Measurements from ENCODE around the gene TRIP10. TPM values are rescaled to one million over a fixed set of nuclear protein-coding genes. Genes with fewer than 3 reads are reported as not detected.

Gene TRIP10
- polyA plus RNA-seq, 1 donor (not counting 4 experiments of a cell fraction or from before 2014, with no cell fraction given), result 34.8 TPM

GRCh38 chr19:6709549-6709948, 29.9 kb upstream of the TRIP10 start:
- FAIRE-seq, result no peak
- dilution Hi-C loops (cut with MboI; ENCODE audit: extremely low pct_ligation_motif_present, low sequenced_read_pairs), result no loop called here

GRCh38 chr19:6710273-6711077, 29.0 kb upstream of the TRIP10 start:
- Histone ChIP-seq H3K9me1 (ENCODE audit: control insufficient read depth, extremely low read depth, insufficient read depth, low read length) (no peaks in the 10 kb centered on the region), H3K36me3 (ENCODE audit: control insufficient read depth in 2 of 2, extremely low read depth in 1 of 2, insufficient read depth in 2 of 2, low read length in 2 of 2) (no peaks in the 10 kb centered on the region), H3K4me3 (ENCODE audit: control insufficient read depth in 2 of 3, extremely low read depth in 1 of 3, insufficient read depth in 2 of 3, low read depth in 1 of 3, low read length in 3 of 3) (no peak overlapping the region), H4K20me1 (ENCODE audit: control insufficient read depth, extremely low read depth, insufficient read depth, low read length) (no peaks in the 10 kb centered on the region), H3K9me3 (ENCODE audit: control insufficient read depth, low read depth, low read length) (no peaks in the 10 kb centered on the region), H3K4me2 (ENCODE audit: control insufficient read depth, extremely low read depth, insufficient read depth, low read depth, low read length) (no peak overlapping the region), H3K27ac (ENCODE audit: control insufficient read depth, insufficient read depth, low read length) (no peak overlapping the region), H3K9ac (ENCODE audit: control insufficient read depth, extremely low read depth, insufficient read depth, low read length) (no peak overlapping the region), H3K4me1 (ENCODE audit: control insufficient read depth, extremely low read depth, insufficient read depth, low read length) (no peaks in the 10 kb centered on the region), H3K27me3 (ENCODE audit: control insufficient read depth, extremely low read depth, insufficient read depth, low read length) (peaks cover 25% of the 10 kb centered on the region), H2AFZ (ENCODE audit: control insufficient read depth, low read length) (no peak overlapping the region), H3K79me2 (ENCODE audit: control insufficient read depth, insufficient read depth, low read length) (no peaks in the 10 kb centered on the region)
- TF ChIP-seq EZH2 (IDR thresholded peaks at IDR 0.05; ENCODE audit: low read length), result no peak
- TF ChIP-seq CTCF (optimal IDR thresholded peaks at IDR 0.05 in 1 of 3, IDR thresholded peaks at IDR 0.05 in 1 of 3, conservative IDR thresholded peaks at IDR 0.05 in 1 of 3; ENCODE audit: extremely low read depth in 1 of 3, insufficient read depth in 2 of 3, low read length in 3 of 3), result peak; percentile 6 to 63 (median 17)
- DNase-seq (ENCODE audit: low read depth, low spot score) (no peak), FAIRE-seq (no peak)
- dilution Hi-C loops (cut with MboI; ENCODE audit: extremely low pct_ligation_motif_present, low sequenced_read_pairs), result no loop called here

More at GRCh38 chr19:6709549-6709948, 29.9 kb upstream of the TRIP10 start:
- H3K9ac ChIP-seq (ENCODE audit: control insufficient read depth, extremely low read depth, insufficient read depth, low read length), result no peak overlapping the region
- H3K79me2 ChIP-seq (ENCODE audit: control insufficient read depth, insufficient read depth, low read length), result no peaks in the 10 kb centered on the region
- no peaks in the 10 kb centered on the region for H3K4me1 ChIP-seq (ENCODE audit: control insufficient read depth, extremely low read depth, insufficient read depth, low read length)
- H3K27ac ChIP-seq (ENCODE audit: control insufficient read depth, insufficient read depth, low read length), result no peak overlapping the region
- H3K27me3 ChIP-seq (ENCODE audit: control insufficient read depth, extremely low read depth, insufficient read depth, low read length), result peaks cover 25% of the 10 kb centered on the region
- DNase-seq (ENCODE audit: low read depth, low spot score), result no peak
- no peaks in the 10 kb centered on the region for H3K36me3 ChIP-seq (ENCODE audit: control insufficient read depth in 2 of 2, extremely low read depth in 1 of 2, insufficient read depth in 2 of 2, low read length in 2 of 2)
- no peak overlapping the region for H2AFZ ChIP-seq (ENCODE audit: control insufficient read depth, low read length)
- H3K9me3 ChIP-seq (ENCODE audit: control insufficient read depth, low read depth, low read length), result no peaks in the 10 kb centered on the region
- no peaks in the 10 kb centered on the region for H3K9me1 ChIP-seq (ENCODE audit: control insufficient read depth, extremely low read depth, insufficient read depth, low read length)
- H4K20me1 ChIP-seq (ENCODE audit: control insufficient read depth, extremely low read depth, insufficient read depth, low read length), result no peaks in the 10 kb centered on the region
- no peak for TF ChIP-seq EZH2 (IDR thresholded peaks at IDR 0.05; ENCODE audit: low read length)
- TF ChIP-seq CTCF (optimal IDR thresholded peaks at IDR 0.05 in 1 of 3, IDR thresholded peaks at IDR 0.05 in 1 of 3, conservative IDR thresholded peaks at IDR 0.05 in 1 of 3; ENCODE audit: extremely low read depth in 1 of 3, insufficient read depth in 2 of 3, low read length in 3 of 3), result no peak
- H3K4me2 ChIP-seq (ENCODE audit: control insufficient read depth, extremely low read depth, insufficient read depth, low read depth, low read length), result no peak overlapping the region
- no peak overlapping the region for H3K4me3 ChIP-seq (ENCODE audit: control insufficient read depth in 2 of 3, extremely low read depth in 1 of 3, insufficient read depth in 2 of 3, low read depth in 1 of 3, low read length in 3 of 3)
